A172 (cell line): ENCODE measurements around the gene ABCA4. TPM values are rescaled to one million over a fixed set of nuclear protein-coding genes. Genes with fewer than 3 reads are reported as not detected.

Experiments used
- total RNA-seq: library from RNA; depleted of rRNA; stranded (reverse); fragments of >200 nt; shearing (Covaris generic); gene quantifications from 2 replicates; pipeline ENCODE4 v1.2.3, GENCODE V29; 2014; rRNA removed

ABCA4 gene
- total RNA-seq, 1 experiment from 2014 or later: not detected

Other genes with a start within 250 kb of the ABCA4 start
- 57.8 and 58.2 TPM in 2 replicates for gene DNTTIP2, start 241.9 kb downstream of the ABCA4 start, total RNA-seq
- 18.7 and 26.6 TPM in 2 replicates for gene GCLM, start 211.7 kb downstream of the ABCA4 start, total RNA-seq
- 14.1 and 15.4 TPM in 2 replicates for gene ARHGAP29, start 116.4 kb upstream of the ABCA4 start, total RNA-seq